OCI-LY3 (cell line): Measurements from ENCODE around the gene RBL2.

Experiments used
- H2AFZ ChIP-seq: fragments of 200-600, 300-600 bp; shearing (Covaris generic); 2 replicates; pipeline ENCODE4 v1.6.0; 2014; ENCODE audit warnings: antibody characterized with exemption, low read depth, low read length
- H3K27ac ChIP-seq: fragments of 200-600, 300-600 bp; sonication (generic); 2 replicates; pipeline ENCODE4 v1.5.1; 2014; ENCODE audit warnings: mild to moderate bottlenecking, low read length, moderate library complexity, mixed read lengths
- H3K27me3 ChIP-seq: fragments of 200-600, 300-600 bp; sonication (generic); 2 replicates; pipeline ENCODE4 v1.6.1; 2014; ENCODE audit warnings: low read depth, low read length, mixed read lengths
- H3K36me3 ChIP-seq: fragments of 200-600, 300-600 bp; sonication (generic); replicated peaks from 2 replicates; pipeline ENCODE3; 2014; ENCODE audit warnings: low read depth, low read length, mixed read lengths
- H3K4me1 ChIP-seq: fragments of 300-600, 200-600 bp; sonication (generic); 2 replicates; pipeline ENCODE4 v1.6.1; 2014; ENCODE audit warnings: low read length, mixed read lengths
- H3K4me2 ChIP-seq: fragments of 200-600, 300-600 bp; sonication (generic); 2 replicates; pipeline ENCODE4 v1.6.1; 2014; ENCODE audit warnings: low read length, mixed read lengths
- H3K4me3 ChIP-seq: fragments of 300-600, 200-600 bp; sonication (generic); 2 replicates; pipeline ENCODE4 v1.5.1; 2014; ENCODE audit warnings: antibody characterized with exemption, mild to moderate bottlenecking, low read length, moderate library complexity
- H3K79me2 ChIP-seq: fragments of 300-600, 200-600 bp; shearing (Covaris generic); 2 replicates; pipeline ENCODE4 v1.6.1; 2014; ENCODE audit warnings: mild to moderate bottlenecking, low read length, mixed read lengths
- H3K9ac ChIP-seq: fragments of 300-600, 200-600 bp; shearing (Covaris generic); 2 replicates; pipeline ENCODE4 v1.6.0; 2014; ENCODE audit warnings: mild to moderate bottlenecking, low read length, moderate library complexity
- H3K9me3 ChIP-seq: fragments of 200-600, 300-600 bp; shearing (Covaris generic); 2 replicates; pipeline ENCODE4 v1.6.1; 2014; ENCODE audit warnings: low read length, mixed read lengths; ENCODE audit not compliant: insufficient read depth
- H4K20me1 ChIP-seq: fragments of 200-600, 300-600 bp; sonication (generic); 2 replicates; pipeline ENCODE4 v1.6.1; 2016; ENCODE audit warnings: low read length, mixed read lengths; ENCODE audit not compliant: insufficient read depth
- CTCF ChIP-seq: fragments of 200-600, 300-600 bp; sonication (generic); IDR thresholded peaks from 2 replicates; pipeline ENCODE4 v1.5.1; 2014; ENCODE audit warnings: antibody characterized with exemption, low read length, low read depth
- EZH2phosphoT487 ChIP-seq: fragments of 200-600 bp; shearing (Covaris generic); IDR thresholded peaks from 2 replicates; pipeline ENCODE4 v1.6.1; 2018; ENCODE audit warnings: antibody characterized with exemption, mixed run types, low read depth

RBL2 gene

GRCh38 chr16:53428681-53429080, 5.6 kb upstream of the RBL2 start:
- TF ChIP-seq EZH2phosphoT487 (no peak), CTCF (no peak)

GRCh38 chr16:53429221-53429943, 4.9 kb upstream of the RBL2 start:
- no peaks in the 10 kb centered on the region for H3K27me3 ChIP-seq
- peaks cover 3% of the 10 kb centered on the region; the same call in 1 of the 2 replicates for H3K9me3 ChIP-seq
- H3K36me3 ChIP-seq = no peaks in the 10 kb centered on the region
- H3K27ac ChIP-seq = no peak overlapping the region
- peaks cover 6% of the 10 kb centered on the region; the same call in 1 of the 2 replicates for H3K4me1 ChIP-seq
- no peak overlapping the region for H3K4me2 ChIP-seq
- H4K20me1 ChIP-seq = no peaks in the 10 kb centered on the region
- TF ChIP-seq CTCF (no peak), EZH2phosphoT487 (no peak)
- H3K9ac ChIP-seq = no peak overlapping the region
- no peak overlapping the region for H2AFZ ChIP-seq
- peaks cover under 1% of the 10 kb centered on the region; the same call in 1 of the 2 replicates for H3K79me2 ChIP-seq
- no peak overlapping the region for H3K4me3 ChIP-seq

More at GRCh38 chr16:53428681-53429080, 5.6 kb upstream of the RBL2 start:
- Histone ChIP-seq H2AFZ (no peak overlapping the region), H4K20me1 (no peaks in the 10 kb centered on the region), H3K4me1 (peaks cover 2% of the 10 kb centered on the region; the same call in 1 of the 2 replicates), H3K27ac (no peak overlapping the region), H3K27me3 (no peaks in the 10 kb centered on the region), H3K4me3 (no peak overlapping the region), H3K79me2 (no peaks in the 10 kb centered on the region), H3K4me2 (no peak overlapping the region), H3K9me3 (peaks cover 3% of the 10 kb centered on the region; the same call in 1 of the 2 replicates), H3K9ac (no peak overlapping the region), H3K36me3 (no peaks in the 10 kb centered on the region)

- no peaks in the 10 kb centered on the region for H3K9me3 ChIP-seq
- no peaks in the 10 kb centered on the region for H4K20me1 ChIP-seq
- no peaks in the 10 kb centered on the region for H3K27me3 ChIP-seq
- H3K9ac ChIP-seq = no peak overlapping the region
- H3K4me1 ChIP-seq = peaks cover 6% of the 10 kb centered on the region; the same call in 1 of the 2 replicates
- H3K27ac ChIP-seq = no peak overlapping the region
- TF ChIP-seq EZH2phosphoT487 = no peak
- TF ChIP-seq CTCF = no peak
- H3K36me3 ChIP-seq = no peaks in the 10 kb centered on the region
- H3K79me2 ChIP-seq = peaks cover 11% of the 10 kb centered on the region
- no peak overlapping the region for H3K4me2 ChIP-seq
- H2AFZ ChIP-seq = no peak overlapping the region
- no peak overlapping the region for H3K4me3 ChIP-seq
Observed at GRCh38 chr16:53430363-53430762, 3.9 kb upstream of the RBL2 start.

GRCh38 chr16:53433509-53433908, 762 bp upstream of the RBL2 start:
- H3K9me3 ChIP-seq = no peaks in the 10 kb centered on the region

More at GRCh38 chr16:53433509-53433908, 762 bp upstream of the RBL2 start:
- Histone ChIP-seq H3K4me3 (peak overlapping the region; percentile 97), H3K27ac (no peak overlapping the region), H2AFZ (peak overlapping the region; percentile 100), H3K4me2 (peak overlapping the region; percentile 90), H3K9ac (peak overlapping the region; percentile 93), H3K4me1 (peaks cover 15% of the 10 kb centered on the region), H4K20me1 (peaks cover 20% of the 10 kb centered on the region), H3K27me3 (no peaks in the 10 kb centered on the region), H3K79me2 (peaks cover 42% of the 10 kb centered on the region), H3K36me3 (no peaks in the 10 kb centered on the region)
- TF ChIP-seq CTCF = no peak
- TF ChIP-seq EZH2phosphoT487 = no peak
